Measurements from ENCODE around the gene EIF2AK3. TPM values are rescaled to one million over a fixed set of nuclear protein-coding genes. Genes with fewer than 3 reads are reported as not detected.

EIF2AK3 gene
- total RNA-seq, 6 donors from 2014 or later = 15.5 to 43.7 (median 23.0) TPM

DNA sequence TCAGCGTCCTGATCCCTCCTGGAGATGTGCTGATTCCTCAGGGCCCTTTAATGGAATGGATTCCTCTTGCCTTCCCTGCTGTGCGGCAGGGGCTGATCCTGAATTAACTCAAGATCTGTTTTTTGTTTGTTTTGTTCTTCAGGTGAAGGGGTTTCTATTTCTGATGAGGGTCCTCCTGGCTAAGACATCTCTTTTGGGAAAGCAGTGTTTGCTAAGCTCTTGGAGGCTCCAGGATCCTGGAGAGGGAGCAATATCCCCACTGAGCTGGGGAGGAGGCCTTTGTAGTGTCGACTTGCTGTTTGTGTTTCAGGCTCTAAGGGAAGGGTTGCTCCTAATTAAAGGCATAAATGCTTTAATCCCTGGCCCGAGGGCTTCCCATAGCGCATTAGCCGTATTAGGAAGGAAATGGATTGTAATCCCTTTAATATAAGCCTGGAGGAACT lies 109.5 kb downstream of the EIF2AK3 start:
- TF ChIP-seq EP300 (IDR thresholded peaks at IDR 0.05) (no peak), POLR2A (IDR thresholded peaks at IDR 0.05) (no peak), POLR2AphosphoS5 (IDR thresholded peaks at IDR 0.05) (no peak)
- TF ChIP-seq, protein P1, sequence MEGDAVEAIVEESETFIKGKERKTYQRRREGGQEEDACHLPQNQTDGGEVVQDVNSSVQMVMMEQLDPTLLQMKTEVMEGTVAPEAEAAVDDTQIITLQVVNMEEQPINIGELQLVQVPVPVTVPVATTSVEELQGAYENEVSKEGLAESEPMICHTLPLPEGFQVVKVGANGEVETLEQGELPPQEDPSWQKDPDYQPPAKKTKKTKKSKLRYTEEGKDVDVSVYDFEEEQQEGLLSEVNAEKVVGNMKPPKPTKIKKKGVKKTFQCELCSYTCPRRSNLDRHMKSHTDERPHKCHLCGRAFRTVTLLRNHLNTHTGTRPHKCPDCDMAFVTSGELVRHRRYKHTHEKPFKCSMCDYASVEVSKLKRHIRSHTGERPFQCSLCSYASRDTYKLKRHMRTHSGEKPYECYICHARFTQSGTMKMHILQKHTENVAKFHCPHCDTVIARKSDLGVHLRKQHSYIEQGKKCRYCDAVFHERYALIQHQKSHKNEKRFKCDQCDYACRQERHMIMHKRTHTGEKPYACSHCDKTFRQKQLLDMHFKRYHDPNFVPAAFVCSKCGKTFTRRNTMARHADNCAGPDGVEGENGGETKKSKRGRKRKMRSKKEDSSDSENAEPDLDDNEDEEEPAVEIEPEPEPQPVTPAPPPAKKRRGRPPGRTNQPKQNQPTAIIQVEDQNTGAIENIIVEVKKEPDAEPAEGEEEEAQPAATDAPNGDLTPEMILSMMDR (IDR thresholded peaks at IDR 0.05) = no peak
- H3K36me3 ChIP-seq = no peaks in the 10 kb centered on the region
- no peaks in the 10 kb centered on the region for H3K27me3 ChIP-seq
- H3K27ac ChIP-seq = no peak overlapping the region
- no peak for DNase-seq
- peaks cover 0 to 7% (median 0%) of the 10 kb centered on the region in 4 donors for H3K9me3 ChIP-seq
- no peaks in the 10 kb centered on the region for H3K4me1 ChIP-seq
- no peak for ATAC-seq (ENCODE audit: low FRiP score in 2 of 2)
- no peak overlapping the region for H3K4me3 ChIP-seq
- 38 to 49% methylated on average over 6 of the region's 6 CpGs for WGBS, 2 donors

Other genes with a start within 250 kb of the EIF2AK3 start
- under 1 TPM in 1 of 6 donors, not detected in 5; 0.09 TPM for gene FOXI3, start 174.8 kb downstream of the EIF2AK3 start, total RNA-seq
- 10 to 100 TPM; 12.6 to 21.0 (median 15.4) TPM for gene RPIA, start 64.2 kb upstream of the EIF2AK3 start, total RNA-seq

All from upper lobe of left lung (tissue), 6 donors.